Measurements from ENCODE around the gene USP31.

The USP31 gene

DNA sequence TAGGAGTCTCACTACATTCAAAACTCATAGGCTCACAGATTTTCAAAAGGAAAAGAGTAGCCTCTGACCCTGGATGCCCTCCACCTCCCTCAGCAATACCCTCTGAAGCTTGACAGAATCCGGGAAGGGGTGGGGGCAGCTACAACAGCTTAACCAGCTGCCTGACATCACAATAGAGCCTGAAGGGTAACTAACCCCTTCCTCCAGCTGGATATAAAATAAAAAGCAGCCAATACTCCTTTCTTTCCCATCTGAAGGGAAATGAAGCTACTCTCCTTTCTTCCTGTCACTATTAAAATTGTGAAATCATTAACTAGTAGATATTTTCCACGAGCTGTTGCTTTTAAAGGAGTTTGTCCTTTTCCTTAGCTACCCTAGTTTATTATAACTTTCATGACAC lies 24.0 kb downstream of the USP31 start:
- DNase-seq (ENCODE audit: insufficient read length, low spot score) (no peak), FAIRE-seq (no peak)
- TF ChIP-seq, protein P1, sequence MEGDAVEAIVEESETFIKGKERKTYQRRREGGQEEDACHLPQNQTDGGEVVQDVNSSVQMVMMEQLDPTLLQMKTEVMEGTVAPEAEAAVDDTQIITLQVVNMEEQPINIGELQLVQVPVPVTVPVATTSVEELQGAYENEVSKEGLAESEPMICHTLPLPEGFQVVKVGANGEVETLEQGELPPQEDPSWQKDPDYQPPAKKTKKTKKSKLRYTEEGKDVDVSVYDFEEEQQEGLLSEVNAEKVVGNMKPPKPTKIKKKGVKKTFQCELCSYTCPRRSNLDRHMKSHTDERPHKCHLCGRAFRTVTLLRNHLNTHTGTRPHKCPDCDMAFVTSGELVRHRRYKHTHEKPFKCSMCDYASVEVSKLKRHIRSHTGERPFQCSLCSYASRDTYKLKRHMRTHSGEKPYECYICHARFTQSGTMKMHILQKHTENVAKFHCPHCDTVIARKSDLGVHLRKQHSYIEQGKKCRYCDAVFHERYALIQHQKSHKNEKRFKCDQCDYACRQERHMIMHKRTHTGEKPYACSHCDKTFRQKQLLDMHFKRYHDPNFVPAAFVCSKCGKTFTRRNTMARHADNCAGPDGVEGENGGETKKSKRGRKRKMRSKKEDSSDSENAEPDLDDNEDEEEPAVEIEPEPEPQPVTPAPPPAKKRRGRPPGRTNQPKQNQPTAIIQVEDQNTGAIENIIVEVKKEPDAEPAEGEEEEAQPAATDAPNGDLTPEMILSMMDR (IDR thresholded peaks at IDR 0.05; ENCODE audit: insufficient read depth, missing control alignments), result no peak

- no peak for FAIRE-seq
Measured at GRCh38 chr16:23124315-23124714, 24.9 kb downstream of the USP31 start.

GRCh38 chr16:23122144-23122543 lies 27.1 kb downstream of the USP31 start:
- DNase-seq (ENCODE audit: insufficient read length, low spot score) (no peak), FAIRE-seq (no peak)
- TF ChIP-seq, protein P1 (IDR thresholded peaks at IDR 0.05; ENCODE audit: insufficient read depth, missing control alignments), result no peak

More at GRCh38 chr16:23124315-23124714, 24.9 kb downstream of the USP31 start:
- no peak for DNase-seq (ENCODE audit: insufficient read length, low spot score)
- TF ChIP-seq, protein P1 (IDR thresholded peaks at IDR 0.05; ENCODE audit: insufficient read depth, missing control alignments), result no peak

- TF ChIP-seq, protein P1 (IDR thresholded peaks at IDR 0.05; ENCODE audit: insufficient read depth, missing control alignments), result no peak
- no peak for FAIRE-seq
- DNase-seq (ENCODE audit: insufficient read length, low spot score), result no peak
Measured at GRCh38 chr16:23121024-23121423, 28.2 kb downstream of the USP31 start.

DNA sequence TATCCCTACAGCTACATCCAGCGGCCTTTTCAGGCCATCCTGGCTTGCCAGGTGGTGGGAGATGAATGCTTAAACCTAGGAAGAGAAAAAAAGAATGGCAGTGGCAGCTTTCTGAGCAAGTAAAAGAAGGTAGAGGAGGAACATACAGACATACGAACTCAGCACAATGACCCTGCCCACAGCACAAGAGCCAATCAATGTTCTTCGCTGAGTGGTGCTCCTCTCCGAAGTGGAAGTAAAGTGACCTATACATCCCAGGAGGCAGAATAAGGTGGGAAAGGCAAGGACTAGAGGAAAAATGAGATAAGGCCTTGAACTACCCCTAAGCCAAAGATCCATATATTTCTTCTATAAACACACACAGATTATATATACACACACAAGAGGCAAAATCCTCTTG lies 28.7 kb downstream of the USP31 start:
- no peak for FAIRE-seq
- TF ChIP-seq, protein P1 (IDR thresholded peaks at IDR 0.05; ENCODE audit: insufficient read depth, missing control alignments), result no peak

GRCh38 chr16:23119570-23119969 lies 29.7 kb downstream of the USP31 start:
- DNase-seq (ENCODE audit: insufficient read length, low spot score) (no peak), FAIRE-seq (no peak)
- TF ChIP-seq, protein P1 (IDR thresholded peaks at IDR 0.05; ENCODE audit: insufficient read depth, missing control alignments), result no peak

More for the DNA sequence above, 28.7 kb downstream of the USP31 start:
- DNase-seq (ENCODE audit: insufficient read length, low spot score), result no peak

DNA sequence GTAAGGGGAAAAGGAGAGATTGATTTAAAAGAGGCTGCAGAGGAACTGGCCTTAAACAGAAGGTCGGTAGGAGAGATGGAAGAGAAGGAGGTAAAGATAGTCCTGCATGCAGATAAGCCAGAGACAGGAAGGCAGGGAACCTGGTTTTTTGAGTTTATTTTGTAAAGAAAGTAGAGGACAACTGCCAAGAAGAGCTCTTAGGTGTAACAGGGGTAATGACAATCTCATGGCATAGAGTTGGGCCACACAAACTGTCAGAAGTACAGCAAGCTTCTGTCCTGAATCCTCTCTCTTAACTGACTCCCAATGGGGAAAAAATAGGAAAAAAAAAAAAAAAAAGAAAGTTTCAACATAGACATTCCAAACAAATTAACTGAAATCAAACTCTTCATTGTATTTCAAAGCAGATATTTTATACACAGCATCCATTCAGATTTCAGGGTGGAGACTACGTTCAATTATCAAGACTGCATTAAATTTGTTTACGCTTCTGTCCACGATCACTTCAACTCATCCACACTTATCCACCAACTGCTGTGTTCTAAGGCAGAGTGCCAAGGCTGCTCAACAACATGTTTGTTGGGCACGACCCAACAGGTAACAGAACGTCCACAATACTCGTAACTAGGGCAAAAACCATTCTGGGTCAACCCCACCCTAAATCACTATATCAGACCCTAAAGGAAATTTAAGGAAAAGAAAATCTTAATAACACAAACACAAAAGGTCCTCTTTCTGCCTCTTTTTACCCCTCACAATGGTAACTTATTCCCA lies 34.9 kb downstream of the USP31 start:
- DNase-seq (ENCODE audit: insufficient read length, low spot score) (no peak), FAIRE-seq (no peak)
- TF ChIP-seq, protein P1 (IDR thresholded peaks at IDR 0.05; ENCODE audit: insufficient read depth, missing control alignments), result no peak
